ENCODE data around the gene MAP3K14.
A peak's percentile ranks its signal among the peaks of the same experiment; 100 is the strongest.
"Not testable (repeated sequence)": the region's sequence is repeated elsewhere in the genome, so short reads cannot be mapped to it uniquely, and the experiment has no call there.

Gene MAP3K14

DNA sequence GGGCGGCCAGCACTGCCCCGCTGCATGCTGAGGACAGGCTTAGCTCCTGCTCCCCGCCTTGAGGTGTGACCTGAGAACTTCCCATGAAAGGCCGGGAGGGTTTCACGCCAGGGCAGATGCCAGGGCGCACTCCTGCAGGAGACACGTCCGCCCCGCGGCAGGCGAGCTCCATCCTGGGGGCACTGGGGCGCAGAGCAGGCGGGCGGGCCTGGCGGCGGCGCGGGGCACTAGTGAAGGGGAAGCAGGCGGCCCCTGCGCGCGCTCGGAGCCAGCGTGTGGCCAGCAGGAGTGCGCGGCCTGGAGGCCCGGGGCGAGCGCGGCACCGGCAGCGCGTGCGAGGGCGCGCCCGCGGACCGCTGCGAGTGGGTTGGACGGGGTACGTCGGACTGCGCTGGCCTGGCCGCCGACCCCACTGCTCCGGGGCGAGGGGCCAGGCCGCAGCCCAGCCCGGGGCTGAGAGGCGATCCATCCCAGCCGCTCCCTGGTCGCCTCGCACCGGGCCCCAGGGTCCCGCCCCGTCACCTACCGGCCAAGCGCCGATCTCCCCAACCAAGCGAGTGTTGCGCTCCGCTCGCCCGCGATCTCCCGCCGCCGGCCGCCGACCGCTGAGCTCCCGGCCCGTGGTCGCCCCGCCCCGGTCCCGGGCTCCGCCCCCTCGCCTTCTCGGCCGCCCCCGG is at the start of gene MAP3K14:
TSS of gene MAP3K14 (minus strand) at position 587 of the 677 bp plus-strand sequence. CDS start 26,275 bp downstream, outside the sequence.
- no peak for DNase-seq (ENCODE audit: low read depth)
- peak within 1 kb of the TSS; percentile 93 for H3K4me3 ChIP-seq (ENCODE audit: low read depth, low read length)

DNA sequence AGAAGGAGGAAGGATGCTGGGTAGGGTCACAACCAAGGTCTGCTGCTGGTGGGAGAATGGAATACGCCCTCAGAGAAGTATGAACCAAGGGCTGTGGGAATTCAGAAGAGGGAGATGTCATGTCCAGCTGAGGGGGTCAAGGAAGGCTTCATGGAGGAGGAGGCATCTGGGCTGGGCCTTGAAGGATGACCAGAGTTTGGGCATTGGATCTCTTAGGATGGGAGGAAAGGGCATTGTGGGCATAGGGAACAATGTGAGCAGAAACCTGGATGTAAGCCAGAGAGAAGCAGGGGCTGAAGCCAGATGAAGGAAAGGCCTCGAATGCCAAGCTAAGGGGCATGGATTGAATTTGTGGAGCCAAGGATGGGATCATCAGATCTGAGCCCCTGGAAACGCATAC is 49.2 kb upstream of the MAP3K14 start:
- H3K4me3 ChIP-seq (ENCODE audit: low read depth, low read length), result no peak overlapping the region
- no peak for DNase-seq (ENCODE audit: low read depth)

DNA sequence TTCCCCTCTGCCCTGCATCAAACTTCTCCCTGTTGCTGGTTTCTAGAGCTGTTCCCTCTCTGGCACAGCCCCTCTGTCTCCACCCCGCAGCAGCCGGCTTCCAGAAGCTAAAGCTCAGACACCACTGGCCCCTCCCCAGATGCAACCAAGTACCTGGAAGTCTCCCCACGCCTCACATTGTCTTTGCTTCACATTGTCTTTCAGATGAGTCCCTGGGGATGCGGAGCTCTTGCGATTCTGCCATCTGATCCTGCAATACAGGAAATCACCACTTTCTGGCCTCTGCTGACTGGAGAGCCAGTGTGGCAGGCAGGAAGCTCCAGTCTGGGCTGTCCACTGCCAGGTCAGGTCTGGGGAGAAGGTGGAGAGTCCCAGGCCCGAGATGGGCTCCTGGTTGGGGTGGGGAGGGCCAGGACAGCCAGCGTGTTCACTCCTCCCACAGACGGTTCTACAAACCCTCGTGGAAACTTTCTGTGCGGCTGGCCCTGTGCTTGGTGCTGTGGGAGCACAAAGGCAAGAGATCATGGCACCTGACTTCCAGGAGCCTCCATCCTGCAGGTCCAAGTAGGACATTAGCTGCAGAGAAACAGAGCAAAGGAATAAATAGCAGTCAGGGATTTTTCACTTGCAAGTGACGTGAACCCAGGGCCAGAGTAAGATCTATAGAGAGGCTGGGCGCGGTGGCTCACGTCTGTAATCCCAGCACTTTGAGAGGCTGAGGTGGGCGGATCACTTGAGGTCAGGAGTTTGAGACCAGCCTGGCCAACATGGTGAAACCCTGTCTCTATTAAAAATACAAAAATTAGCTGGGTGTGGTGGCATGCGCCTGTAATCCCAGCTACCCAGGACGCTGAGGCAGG is 47.9 kb upstream of the MAP3K14 start:
- H3K4me3 ChIP-seq (ENCODE audit: low read depth, low read length), result no peak overlapping the region
- no peak for DNase-seq (ENCODE audit: low read depth)

DNA sequence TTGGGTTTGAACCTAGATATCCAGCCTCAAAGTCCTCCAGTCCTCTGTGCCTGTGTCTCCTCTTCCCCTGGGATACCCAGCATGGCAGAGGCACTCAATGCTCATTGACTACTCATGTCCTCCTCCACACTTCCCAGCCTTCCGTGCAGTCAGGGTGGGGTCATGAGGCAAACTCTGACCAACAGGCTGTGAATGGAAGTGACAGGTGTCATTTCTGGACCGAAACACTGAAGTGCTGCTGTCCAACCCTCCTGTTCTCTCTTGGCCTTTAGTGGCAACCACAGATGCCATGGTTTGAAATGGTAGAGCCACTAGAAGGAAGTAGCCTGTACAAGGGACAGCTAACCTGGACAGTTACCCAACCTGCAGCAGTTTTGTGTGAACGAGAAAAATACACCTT is 46.7 kb upstream of the MAP3K14 start:
- DNase-seq (ENCODE audit: low read depth), result no peak
- no peak overlapping the region for H3K4me3 ChIP-seq (ENCODE audit: low read depth, low read length)

DNA sequence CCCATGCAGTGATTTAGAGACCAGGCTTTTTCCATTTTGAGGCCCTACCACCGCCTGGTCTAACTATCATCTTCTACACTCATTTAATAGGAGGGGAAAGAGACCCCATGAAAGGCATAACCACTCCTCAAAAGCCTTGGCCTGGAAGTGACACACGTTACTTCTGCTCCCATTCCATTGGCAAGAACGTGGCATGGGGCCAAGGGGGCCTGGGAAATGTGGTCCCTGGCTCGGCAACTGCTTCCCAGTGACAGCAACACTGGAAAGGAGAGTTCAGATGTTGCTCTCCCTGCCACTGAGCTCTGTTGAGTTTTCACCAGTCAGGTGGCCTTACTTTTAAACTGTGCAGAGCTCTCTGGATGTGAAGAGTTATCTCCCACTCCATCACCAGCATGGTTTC is 45.2 kb upstream of the MAP3K14 start:
- DNase-seq (ENCODE audit: low read depth), result no peak

DNA sequence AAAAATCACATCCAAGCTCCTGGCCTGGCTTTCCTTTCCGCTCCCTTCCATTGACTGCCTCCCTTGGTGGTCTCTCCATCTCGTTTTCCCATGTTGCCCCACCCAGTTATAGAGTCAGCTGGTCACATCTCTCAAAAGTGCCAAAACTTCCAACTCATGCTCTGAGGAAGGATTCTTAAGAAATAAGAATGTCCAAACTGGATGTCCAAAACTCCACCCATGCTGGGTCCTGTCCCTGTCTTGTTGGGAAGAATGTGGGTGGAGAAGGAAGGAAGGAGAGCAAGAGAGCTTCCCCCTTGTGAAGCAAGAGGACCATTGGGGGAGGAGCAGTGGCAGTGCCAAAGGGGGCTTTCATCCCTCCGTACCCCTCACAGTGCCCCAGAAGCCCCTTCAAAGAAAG is 44.6 kb upstream of the MAP3K14 start:
- H3K4me3 ChIP-seq (ENCODE audit: low read depth, low read length), result no peak overlapping the region
- DNase-seq (ENCODE audit: low read depth), result no peak

More for the DNA sequence above, 45.2 kb upstream of the MAP3K14 start:
- no peak overlapping the region for H3K4me3 ChIP-seq (ENCODE audit: low read depth, low read length)

DNA sequence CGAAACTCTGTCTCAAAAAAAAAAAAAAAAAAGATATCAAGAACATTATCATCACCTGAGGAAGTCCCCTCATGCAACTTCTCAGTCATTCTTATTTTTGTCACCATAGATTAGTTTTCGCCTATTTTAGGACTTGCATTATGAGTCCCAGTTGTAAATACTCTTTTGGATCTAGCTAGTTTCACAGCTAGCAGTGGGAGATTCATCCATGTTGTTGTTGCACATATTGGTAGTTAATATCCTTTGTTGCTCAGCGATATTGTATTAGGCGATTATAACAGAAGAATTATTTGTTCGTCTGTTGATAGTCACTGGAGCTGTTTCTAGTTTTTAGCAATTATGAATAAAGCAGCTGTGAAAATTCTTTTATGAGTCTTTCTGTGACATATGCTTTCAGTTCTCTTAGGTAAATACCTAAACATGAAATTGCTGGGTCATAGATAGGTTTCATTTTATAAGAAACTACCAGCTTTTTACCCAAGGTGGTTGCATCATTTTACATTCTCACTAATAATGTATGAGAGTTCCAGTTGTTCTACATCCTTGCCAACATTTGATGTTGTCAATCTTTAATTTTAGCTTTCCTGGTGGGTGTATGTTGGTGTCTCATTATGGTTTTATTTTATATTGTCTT is 40.7 kb upstream of the MAP3K14 start:
- no peak overlapping the region for H3K4me3 ChIP-seq (ENCODE audit: low read depth, low read length)
- DNase-seq (ENCODE audit: low read depth), result no peak

DNA sequence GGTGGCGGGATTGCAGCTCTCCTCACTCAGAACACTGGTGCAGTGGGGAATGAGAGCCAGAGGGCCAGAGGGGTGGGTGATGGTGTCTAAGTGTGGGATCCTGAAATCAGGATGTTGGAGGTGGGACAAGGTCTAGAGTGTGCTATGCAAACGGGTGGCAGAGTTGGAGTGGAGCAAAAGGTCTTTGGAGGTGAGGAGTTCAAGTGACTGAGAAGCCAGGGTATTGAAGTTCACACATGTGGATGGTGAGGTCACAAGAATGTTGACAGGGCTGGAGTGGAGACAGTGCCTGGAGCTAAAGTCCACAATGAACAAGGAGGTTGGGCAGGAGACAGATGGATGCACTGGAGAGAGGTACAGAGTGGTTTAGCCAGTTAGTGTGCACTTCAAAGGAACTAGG is 38.3 kb upstream of the MAP3K14 start:
- DNase-seq (ENCODE audit: low read depth), result no peak
- no peak overlapping the region for H3K4me3 ChIP-seq (ENCODE audit: low read depth, low read length)

DNA sequence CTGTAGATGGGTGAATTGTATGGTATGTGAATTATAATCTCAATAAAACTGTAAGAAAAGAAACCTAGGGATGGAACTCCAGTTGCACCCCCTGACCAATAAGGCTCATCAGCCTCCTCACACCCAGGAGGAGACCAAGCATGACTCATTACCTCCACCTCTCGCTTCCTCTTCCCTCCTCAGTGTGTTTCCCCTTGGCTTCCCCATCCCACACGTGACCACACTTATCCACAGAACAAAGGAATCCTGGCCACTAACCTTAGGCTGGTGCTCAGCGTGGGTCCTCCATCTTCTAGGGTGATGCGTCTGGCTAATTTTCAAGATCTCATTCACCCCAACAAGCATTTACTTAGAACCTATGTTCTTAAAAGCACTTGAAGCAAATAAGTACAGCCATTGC is 36.2 kb upstream of the MAP3K14 start:
- no peak overlapping the region for H3K4me3 ChIP-seq (ENCODE audit: low read depth, low read length)
- no peak for DNase-seq (ENCODE audit: low read depth)

DNA sequence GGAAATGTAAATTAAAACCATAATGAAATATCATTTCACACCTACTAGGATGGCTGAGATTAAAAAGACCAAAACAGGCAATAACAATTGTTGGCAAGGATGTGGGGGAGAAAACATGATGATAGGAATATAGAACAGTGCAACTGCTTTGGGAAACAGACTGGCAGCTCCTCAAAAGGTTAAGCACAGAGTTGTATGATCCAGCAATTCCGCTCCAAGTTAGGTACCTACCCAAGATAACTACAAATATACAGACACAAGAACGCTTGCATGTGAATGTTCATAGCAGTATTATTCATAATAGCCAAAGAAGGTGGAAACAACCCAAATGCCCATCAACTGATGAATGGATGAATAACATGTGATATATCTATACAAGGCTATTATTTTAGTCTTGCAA is 35.0 kb upstream of the MAP3K14 start:
- no peak overlapping the region for H3K4me3 ChIP-seq (ENCODE audit: low read depth, low read length)
- DNase-seq (ENCODE audit: low read depth), result no peak

DNA sequence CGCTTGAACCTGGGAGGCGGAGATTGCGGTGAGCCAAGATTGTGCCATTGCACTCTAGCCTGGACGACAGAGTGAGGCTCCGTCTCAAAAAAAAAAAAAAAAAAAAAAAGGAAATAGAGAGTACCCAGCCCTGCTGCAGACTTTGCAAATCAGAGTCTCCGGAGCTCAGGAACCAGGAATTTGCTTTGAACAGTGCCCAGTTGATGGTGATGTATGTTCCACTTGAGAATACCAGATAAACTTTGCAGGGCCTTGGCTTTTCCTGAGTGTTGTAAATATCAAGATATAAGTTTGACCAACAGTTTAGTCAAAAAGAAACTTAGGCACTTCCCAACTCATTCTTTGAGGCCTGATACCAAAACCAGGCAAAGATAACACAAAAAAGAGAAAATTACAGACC is 30.6 kb upstream of the MAP3K14 start:
- H3K4me3 ChIP-seq (ENCODE audit: low read depth, low read length), result no peak overlapping the region
- no peak for DNase-seq (ENCODE audit: low read depth)

DNA sequence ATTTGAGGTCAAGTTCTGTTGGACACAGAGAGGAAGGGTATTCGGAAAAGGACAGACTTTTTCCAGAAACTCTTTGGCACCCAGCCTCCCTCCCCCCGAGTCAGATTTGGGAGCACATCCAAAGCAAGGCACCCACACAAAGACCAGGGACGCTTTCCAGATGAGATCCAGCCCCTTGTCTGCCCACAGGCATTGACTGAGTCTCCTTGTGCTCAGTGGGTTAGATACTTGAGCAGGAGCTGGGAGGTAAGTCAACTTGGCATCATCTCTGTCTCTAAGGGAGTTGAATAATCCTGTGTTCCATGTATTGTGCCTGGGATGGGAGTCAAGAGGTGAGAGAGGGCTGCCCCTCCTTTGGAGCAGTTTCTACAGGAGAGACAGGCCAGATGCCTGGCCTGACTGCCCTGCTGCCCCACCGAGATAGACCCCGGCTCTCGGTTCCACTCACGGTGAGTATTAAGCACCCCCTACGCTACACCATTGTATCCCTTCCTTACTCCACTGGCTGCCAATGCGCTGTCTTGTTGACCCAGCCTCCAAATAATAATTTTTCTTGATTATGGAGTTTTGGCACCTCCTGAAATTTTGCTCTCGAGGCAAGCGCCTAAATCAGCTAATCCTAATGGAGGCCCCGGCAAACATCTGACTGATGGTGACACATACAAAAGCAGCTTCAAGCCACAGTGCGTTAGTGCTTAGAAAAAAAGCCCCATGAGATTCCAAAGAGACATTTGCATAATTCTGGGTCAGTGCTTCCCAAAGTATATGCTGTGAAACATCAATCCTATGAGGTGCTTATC is 29.6 kb upstream of the MAP3K14 start:
- H3K4me3 ChIP-seq (ENCODE audit: low read depth, low read length), result no peak overlapping the region
- DNase-seq (ENCODE audit: low read depth), result peak; percentile 35

DNA sequence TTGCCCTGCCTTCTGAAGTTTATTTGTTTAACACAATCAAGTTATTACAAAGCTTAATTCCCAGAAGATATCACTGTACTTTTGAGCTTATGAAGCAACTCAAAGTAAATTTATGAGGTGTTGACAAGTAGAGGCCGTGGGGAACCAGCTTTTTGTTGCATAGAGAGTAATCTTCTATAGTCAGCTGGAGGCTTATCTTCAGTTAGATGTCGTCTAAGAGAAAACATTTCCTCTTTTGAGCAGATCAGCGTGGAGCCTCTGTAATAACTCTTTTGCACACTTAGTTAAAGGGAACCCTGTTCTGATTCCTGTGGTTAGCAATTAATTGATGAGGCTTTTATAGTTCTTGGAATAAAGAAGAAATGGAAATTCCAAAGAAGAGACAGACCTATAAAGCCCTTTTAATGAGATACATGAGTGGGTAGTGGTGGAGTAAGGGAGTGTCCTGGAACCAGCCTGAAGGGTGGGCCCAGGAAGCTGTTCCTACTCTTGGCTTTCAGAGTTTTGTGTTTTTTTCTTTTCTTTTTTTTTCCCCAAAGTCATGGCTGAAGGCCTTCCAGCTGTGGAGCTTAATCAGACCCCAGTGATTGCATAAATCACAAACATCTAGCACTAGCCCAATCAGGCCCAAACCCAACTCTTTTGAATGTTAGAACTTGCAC is 28.9 kb upstream of the MAP3K14 start:
- no peak overlapping the region for H3K4me3 ChIP-seq (ENCODE audit: low read depth, low read length)
- peak; percentile 85 for DNase-seq (ENCODE audit: low read depth)

DNA sequence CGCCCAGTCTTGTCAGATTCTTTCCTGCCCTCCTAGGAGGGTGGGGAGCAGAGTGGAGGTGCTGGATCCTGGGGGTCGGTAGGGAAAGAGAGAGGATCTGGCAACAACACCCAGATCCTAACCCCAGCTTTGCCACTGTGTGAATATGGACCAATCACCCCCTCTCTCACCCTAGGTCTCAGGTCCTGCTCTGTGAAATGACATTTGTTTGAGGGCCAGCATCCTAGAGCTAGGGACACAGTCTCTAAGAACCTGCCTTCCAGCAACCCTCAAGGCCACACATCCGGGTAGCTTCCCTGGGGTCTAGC is 28.4 kb upstream of the MAP3K14 start:
- DNase-seq (ENCODE audit: low read depth), result no peak
- no peak overlapping the region for H3K4me3 ChIP-seq (ENCODE audit: low read depth, low read length)

DNA sequence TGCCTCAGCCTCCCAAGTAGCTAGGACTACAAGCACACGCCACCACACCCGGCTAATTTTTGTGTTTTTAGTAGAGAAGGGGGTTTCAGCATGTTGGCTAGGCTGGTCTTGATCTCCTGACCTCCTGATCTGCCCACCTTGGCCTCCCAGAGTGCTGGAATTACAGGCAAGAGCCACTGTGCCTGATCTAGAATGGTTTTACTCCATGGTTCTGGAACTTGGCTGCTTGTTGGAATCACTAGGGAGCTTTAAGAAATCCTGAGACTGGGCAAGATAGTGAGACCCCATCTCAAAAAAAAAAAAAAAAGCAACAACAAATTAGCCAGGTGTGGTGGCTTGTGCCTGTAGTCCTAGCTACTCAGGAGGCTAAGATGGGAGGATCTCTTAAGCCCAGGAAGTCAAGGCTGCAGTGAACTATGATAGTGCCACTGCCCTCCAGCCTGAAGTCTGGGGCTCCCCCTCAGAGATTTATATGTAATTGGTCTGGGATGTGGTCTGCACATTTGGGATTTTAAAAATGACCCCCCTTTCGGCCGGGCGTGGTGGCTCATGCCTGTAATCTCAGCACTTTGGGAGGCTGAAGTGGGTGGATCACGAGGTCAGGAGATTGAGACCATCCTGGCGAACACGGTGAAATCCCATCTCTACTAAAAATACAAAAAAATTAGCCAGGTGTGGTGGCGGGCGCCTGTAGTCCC is 27.3 kb upstream of the MAP3K14 start:
- H3K4me3 ChIP-seq (ENCODE audit: low read depth, low read length); DNase-seq (ENCODE audit: low read depth): not testable (repeated sequence)

DNA sequence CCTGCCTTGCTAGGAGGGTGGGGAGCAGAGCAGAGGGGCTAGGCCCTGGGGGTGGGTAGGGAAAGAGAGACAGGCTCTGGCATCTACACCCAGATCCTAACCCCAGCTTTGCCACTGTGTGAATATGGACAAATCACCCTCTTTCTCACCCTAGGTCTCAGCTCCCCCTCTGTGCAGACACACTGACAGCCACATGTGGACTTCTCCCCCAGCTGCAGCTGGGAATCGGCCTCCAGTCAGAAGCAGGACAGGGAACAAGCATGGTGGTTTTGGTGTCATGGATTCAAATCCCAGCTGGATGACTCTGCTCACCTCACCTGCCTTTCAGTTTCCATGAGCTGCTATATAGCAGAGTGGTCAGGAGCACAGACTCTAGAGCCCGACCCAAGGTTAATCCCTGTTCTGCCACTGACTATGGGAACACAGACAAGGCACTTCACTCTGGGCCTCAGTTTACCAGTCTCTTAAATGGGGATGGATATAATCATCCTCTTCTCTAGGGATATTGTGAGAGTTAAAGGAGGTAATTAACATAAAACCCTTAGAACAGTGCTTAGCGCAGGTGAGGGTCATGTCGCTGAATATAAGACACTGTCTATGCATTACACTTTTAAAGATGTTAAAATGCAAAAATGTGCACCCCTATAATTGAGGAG is 26.2 kb upstream of the MAP3K14 start:
- DNase-seq (ENCODE audit: low read depth), result no peak
- no peak overlapping the region for H3K4me3 ChIP-seq (ENCODE audit: low read depth, low read length)

DNA sequence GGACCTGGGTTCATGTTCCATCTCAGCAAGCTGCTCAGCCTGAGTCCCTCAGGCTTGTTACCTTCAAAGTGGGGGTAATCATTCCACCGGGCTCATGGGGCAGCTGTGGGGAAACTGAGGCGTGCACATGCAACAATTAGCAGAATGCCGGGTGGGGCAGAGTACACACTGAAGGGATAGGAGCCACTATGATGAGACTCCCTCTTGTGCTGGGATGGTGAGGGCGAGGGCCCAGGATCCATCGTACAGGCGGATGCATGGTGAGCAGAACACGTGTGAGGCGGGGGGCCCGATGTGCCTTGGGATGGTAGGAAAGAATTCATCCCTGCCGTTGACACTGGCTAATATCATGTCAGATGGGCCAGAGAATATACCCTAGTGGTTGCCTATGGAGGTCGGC is 25.5 kb upstream of the MAP3K14 start:
- H3K4me3 ChIP-seq (ENCODE audit: low read depth, low read length), result no peak overlapping the region
- no peak for DNase-seq (ENCODE audit: low read depth)

DNA sequence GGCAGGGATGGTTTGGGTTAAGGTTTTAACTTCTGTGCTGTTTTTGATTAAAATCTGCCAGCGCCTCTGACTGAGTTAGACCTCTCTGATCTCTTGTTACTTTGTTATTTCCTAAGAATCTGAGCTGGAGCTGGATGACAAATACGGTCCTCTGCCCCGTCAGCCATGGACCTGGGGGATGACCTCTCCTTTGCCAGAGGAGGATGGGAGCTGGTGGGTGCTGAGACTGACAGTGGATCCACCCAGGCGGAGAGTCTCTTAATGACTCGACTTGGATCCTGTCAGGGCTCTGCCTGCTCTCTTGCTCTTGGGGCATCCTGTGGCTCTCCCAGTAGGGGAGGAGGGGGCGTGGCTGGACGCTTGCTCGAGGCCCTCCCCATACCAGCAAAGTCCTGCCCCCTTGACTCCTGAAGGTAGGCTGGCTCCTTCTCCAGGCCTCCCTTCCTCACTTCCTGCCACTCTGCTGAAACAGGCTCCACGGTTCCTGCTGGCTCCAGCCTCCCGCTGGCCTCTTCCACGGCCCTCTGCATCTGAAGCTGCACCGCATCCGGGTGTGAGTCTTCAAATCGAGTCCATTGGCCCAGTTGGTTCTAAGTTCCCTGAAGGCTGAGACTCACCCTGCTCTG is 24.8 kb upstream of the MAP3K14 start:
- peak; percentile 91 for DNase-seq (ENCODE audit: low read depth)

More for the DNA sequence above, 24.8 kb upstream of the MAP3K14 start:
- peak overlapping the region; percentile 1 for H3K4me3 ChIP-seq (ENCODE audit: low read depth, low read length)
